Smooth muscle cell (in vitro differentiated cells): ENCODE measurements around the gene OR13F1. TPM values are rescaled to one million over a fixed set of nuclear protein-coding genes. Genes with fewer than 3 reads are reported as not detected.
"Not testable (repeated sequence)": the region's sequence is repeated elsewhere in the genome, so short reads cannot be mapped to it uniquely, and the experiment has no call there.

ENCODE experiments used
- DNase-seq: peaks from one replicate; lab custom pipeline; 2025; ENCODE audit not compliant: unreplicated experiment; lab: John Stamatoyannopoulos, UW
- H2AFZ ChIP-seq: fragments of 200-600 bp; sonication (generic); 2 replicates; pipeline ENCODE4 v1.6.0; 2016; ENCODE audit warnings: antibody characterized with exemption, low read depth, mild to moderate bottlenecking
- H3F3A ChIP-seq: fragments of 200-600 bp; sonication (generic); 2 replicates; pipeline ENCODE4 v1.6.0; 2017; ENCODE audit warnings: antibody characterized with exemption, low read depth
- H3K27ac ChIP-seq: fragments of 200-600 bp; sonication (generic); 2 replicates; pipeline ENCODE4 v1.5.1; 2016; ENCODE audit warnings: low read depth, mild to moderate bottlenecking
- H3K27me3 ChIP-seq: fragments of 200-600 bp; sonication (generic); 2 replicates; pipeline ENCODE4 v1.6.1; 2016; ENCODE audit warnings: low read depth, mild to moderate bottlenecking
- H3K36me3 ChIP-seq: fragments of 200-600 bp; sonication (generic); 2 replicates; pipeline ENCODE4 v1.5.1; 2016; ENCODE audit warnings: low read depth
- H3K4me1 ChIP-seq: fragments of 200-600 bp; sonication (generic); 2 replicates; pipeline ENCODE4 v1.5.1; 2016; ENCODE audit warnings: low read depth
- H3K4me2 ChIP-seq: fragments of 200-600 bp; sonication (generic); 2 replicates; pipeline ENCODE4 v1.6.0; 2016; ENCODE audit warnings: mild to moderate bottlenecking
- H3K4me3 ChIP-seq: fragments of 200-600 bp; sonication (generic); 2 replicates; pipeline ENCODE4 v1.5.1; 2016; ENCODE audit warnings: mild to moderate bottlenecking
- H3K79me2 ChIP-seq: fragments of 200-600 bp; sonication (generic); 2 replicates; pipeline ENCODE4 v1.6.0; 2016; ENCODE audit warnings: low read depth, mild to moderate bottlenecking
- H3K9ac ChIP-seq: fragments of 200-600 bp; sonication (generic); 2 replicates; pipeline ENCODE4 v1.6.0; 2016; ENCODE audit warnings: low read depth
- H3K9me3 ChIP-seq: fragments of 200-600 bp; sonication (generic); replicated peaks from 2 replicates; pipeline ENCODE4 v1.5.1; 2016; ENCODE audit warnings: low read depth
- H4K20me1 ChIP-seq: fragments of 200-600 bp; sonication (generic); 2 replicates; pipeline ENCODE4 v1.6.0; 2016; ENCODE audit warnings: low read depth
- WGBS: methylation state at CpG from one replicate; pipeline ENCODE4 v1.1.7; 2016; ENCODE audit warnings: low lambda C conversion rate; 5-methylcytosine and 5-hydroxymethylcytosine counted together
- polyA plus RNA-seq: library from polyadenylated mRNA; unstranded; fragments of >200 nt; fragmentation: Nextera tagmentation; extraction: Ambion mirVana; gene quantifications from 2 replicates; pipeline ENCODE4 v1.2.1, GENCODE V29; 2016
- total RNA-seq: library from RNA; depleted of rRNA; stranded (reverse); fragments of >200 nt; gene quantifications from 2 replicates; pipeline ENCODE4 v1.2.3, GENCODE V29; 2014
- TF ChIP-seq, protein P1 (sequence below): fragments of 200-600 bp; sonication (generic); IDR thresholded peaks from 2 replicates; pipeline ENCODE4 v1.5.1; 2017; ENCODE audit warnings: borderline replicate concordance, mild to moderate bottlenecking, antibody characterized with exemption; ENCODE audit not compliant: insufficient read depth, poor library complexity, severe bottlenecking

The OR13F1 gene
- total and polyA plus RNA-seq, 2 experiments from 2014 or later: not detected

DNA sequence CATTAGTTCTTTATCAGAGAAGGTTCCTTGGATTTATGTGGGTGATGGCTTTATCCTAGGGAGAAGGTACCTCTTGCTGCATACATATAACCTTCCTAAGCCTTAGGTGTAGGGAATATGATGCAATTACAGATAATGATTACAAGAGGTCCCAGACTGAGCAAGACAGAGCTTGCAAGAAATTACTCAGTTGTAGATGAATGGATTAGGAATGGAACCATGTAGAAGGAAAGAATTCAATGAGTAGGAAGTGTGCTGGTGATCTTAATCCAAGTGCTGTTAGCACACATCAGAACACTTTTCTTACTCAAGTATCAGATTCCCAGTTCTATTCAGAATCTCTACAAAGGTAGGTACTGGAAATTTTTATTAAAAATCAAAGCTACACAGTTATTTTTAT, 2.5 kb downstream of the OR13F1 start:
- Histone ChIP-seq H3K4me1 (no peaks in the 10 kb centered on the region), H3K27me3 (no peaks in the 10 kb centered on the region), H3K9ac (no peak overlapping the region), H3K4me2 (no peak overlapping the region), H3K36me3 (no peaks in the 10 kb centered on the region), H2AFZ (no peak overlapping the region), H3K9me3 (no peaks in the 10 kb centered on the region), H3K27ac (no peak overlapping the region), H3F3A (no peaks in the 10 kb centered on the region), H3K79me2 (no peaks in the 10 kb centered on the region), H4K20me1 (no peaks in the 10 kb centered on the region), H3K4me3 (no peak overlapping the region)
- TF ChIP-seq, protein P1, sequence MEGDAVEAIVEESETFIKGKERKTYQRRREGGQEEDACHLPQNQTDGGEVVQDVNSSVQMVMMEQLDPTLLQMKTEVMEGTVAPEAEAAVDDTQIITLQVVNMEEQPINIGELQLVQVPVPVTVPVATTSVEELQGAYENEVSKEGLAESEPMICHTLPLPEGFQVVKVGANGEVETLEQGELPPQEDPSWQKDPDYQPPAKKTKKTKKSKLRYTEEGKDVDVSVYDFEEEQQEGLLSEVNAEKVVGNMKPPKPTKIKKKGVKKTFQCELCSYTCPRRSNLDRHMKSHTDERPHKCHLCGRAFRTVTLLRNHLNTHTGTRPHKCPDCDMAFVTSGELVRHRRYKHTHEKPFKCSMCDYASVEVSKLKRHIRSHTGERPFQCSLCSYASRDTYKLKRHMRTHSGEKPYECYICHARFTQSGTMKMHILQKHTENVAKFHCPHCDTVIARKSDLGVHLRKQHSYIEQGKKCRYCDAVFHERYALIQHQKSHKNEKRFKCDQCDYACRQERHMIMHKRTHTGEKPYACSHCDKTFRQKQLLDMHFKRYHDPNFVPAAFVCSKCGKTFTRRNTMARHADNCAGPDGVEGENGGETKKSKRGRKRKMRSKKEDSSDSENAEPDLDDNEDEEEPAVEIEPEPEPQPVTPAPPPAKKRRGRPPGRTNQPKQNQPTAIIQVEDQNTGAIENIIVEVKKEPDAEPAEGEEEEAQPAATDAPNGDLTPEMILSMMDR: no peak
- no peak for DNase-seq

DNA sequence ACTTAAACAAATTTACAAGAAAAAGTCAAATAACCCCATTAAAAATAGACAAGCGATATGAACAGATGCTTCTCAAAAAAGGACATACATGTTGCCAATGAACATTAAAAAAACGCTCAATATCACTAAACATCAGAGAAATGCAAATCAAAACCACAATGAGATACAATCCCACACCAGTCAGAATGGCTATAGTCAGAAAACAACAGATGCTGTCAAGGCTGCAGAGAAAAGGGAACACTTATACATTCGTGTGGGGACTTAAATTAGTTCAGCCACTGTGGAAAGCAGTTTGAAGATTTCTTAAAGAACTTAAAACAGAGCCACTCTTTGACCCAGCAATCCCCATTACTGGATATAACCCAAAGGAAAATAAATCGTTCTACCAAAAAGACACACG, 10.8 kb downstream of the OR13F1 start:
- WGBS: 77% methylated on average over 5 of the region's 5 CpGs
- no peaks in the 10 kb centered on the region for H3K4me1 ChIP-seq
- no peak overlapping the region for H3K27ac ChIP-seq
- H3K9ac ChIP-seq: no peak overlapping the region
- no peaks in the 10 kb centered on the region for H4K20me1 ChIP-seq
- no peaks in the 10 kb centered on the region for H3K36me3 ChIP-seq
- H3K9me3 ChIP-seq: no peaks in the 10 kb centered on the region
- no peak overlapping the region for H2AFZ ChIP-seq
- H3K27me3 ChIP-seq: no peaks in the 10 kb centered on the region
- TF ChIP-seq, protein P1: no peak
- H3K79me2 ChIP-seq: no peaks in the 10 kb centered on the region
- DNase-seq: no peak
- H3K4me3 ChIP-seq: no peak overlapping the region
- H3K4me2 ChIP-seq: no peak overlapping the region
- H3F3A ChIP-seq: no peaks in the 10 kb centered on the region

DNA sequence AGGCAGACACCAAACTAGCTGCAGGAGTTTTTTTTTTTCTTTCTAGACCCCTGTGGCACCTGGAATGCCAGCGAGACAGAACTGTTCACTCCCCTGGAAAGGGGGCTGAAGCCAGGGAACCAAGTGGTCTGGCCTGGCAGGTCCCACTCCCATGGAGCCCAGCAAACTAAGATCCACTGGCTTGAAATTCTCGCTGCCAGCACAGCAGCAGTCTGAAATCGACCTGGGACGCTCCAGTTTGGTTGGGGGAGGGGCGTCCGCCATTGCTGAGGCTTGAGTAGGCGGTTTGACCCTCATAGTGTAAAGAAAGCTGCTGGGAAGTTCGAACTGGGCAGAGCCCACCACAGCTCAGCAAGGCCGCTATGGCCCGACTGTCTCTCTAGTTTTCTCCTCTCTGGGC, 16.2 kb downstream of the OR13F1 start:
- H3K9ac ChIP-seq, H3K4me1 ChIP-seq, H3K36me3 ChIP-seq, H3K4me2 ChIP-seq, H4K20me1 ChIP-seq, H3K4me3 ChIP-seq, DNase-seq, H2AFZ ChIP-seq, H3K79me2 ChIP-seq, H3K27me3 ChIP-seq, H3K9me3 ChIP-seq, H3K27ac ChIP-seq, H3F3A ChIP-seq: not testable (repeated sequence)
- WGBS: 85% methylated on average over 10 of the region's 10 CpGs

DNA sequence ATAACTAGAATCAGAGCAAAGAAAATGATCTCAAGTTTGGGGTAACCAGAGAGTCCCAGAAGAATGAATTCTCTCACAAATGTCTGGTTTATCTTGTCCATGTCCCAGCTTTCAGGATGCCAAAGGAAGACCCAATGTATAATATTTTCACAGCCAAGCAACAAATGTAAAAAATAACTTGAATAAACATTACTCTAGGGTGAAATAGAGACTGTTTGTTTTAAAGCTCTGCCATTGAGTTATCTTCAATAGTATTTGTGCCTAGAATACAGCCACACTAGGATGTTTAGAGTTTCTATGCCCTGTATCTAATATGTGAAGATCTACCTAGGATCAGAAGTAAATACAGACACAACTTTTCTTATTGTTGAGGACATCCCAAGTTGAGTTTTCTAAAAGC, 23.0 kb downstream of the OR13F1 start, which contains the start of gene OR13C4:
OR13C4 (minus strand) TSS at position 101 of the 400 bp plus-strand sequence; CDS start at position 101, 0 bp downstream.
- Histone ChIP-seq H2AFZ (no peak within 1 kb of the TSS), H3K9me3 (no peaks in the 10 kb centered on the region)

More for the DNA sequence above, 23.0 kb downstream of the OR13F1 start, which contains the start of gene OR13C4:
- H3K79me2 ChIP-seq: no peaks in the 10 kb centered on the region
- no peaks in the 10 kb centered on the region for H3K36me3 ChIP-seq
- H3K4me3 ChIP-seq: no peak within 1 kb of the TSS
- H4K20me1 ChIP-seq: no peaks in the 10 kb centered on the region
- H3K4me2 ChIP-seq: no peak within 1 kb of the TSS
- no peaks in the 10 kb centered on the region for H3K27me3 ChIP-seq
- no peaks in the 10 kb centered on the region for H3F3A ChIP-seq
- TF ChIP-seq, protein P1: no peak
- no peak within 1 kb of the TSS for H3K27ac ChIP-seq
- no peak within 1 kb of the TSS for H3K9ac ChIP-seq
- no peaks in the 10 kb centered on the region for H3K4me1 ChIP-seq
- no peak for DNase-seq
